NT2/D1 (cell line): Measurements from ENCODE around the gene KCNA3.

Experiments used
- SUZ12 ChIP-seq: IDR thresholded peaks from 2 replicates; pipeline ENCODE4 v1.6.1; 2011; ENCODE audit not compliant: insufficient read length, insufficient read depth; ENCODE audit errors: extremely low read depth
- YY1 ChIP-seq: IDR thresholded peaks from 2 replicates; pipeline ENCODE4 v1.6.1; 2011; ENCODE audit not compliant: insufficient read length, insufficient read depth
- ZNF274 ChIP-seq: IDR thresholded peaks from 2 replicates; pipeline ENCODE4 v1.6.1; 2011; ENCODE audit warnings: mild to moderate bottlenecking, low read depth, low read length

DNA sequence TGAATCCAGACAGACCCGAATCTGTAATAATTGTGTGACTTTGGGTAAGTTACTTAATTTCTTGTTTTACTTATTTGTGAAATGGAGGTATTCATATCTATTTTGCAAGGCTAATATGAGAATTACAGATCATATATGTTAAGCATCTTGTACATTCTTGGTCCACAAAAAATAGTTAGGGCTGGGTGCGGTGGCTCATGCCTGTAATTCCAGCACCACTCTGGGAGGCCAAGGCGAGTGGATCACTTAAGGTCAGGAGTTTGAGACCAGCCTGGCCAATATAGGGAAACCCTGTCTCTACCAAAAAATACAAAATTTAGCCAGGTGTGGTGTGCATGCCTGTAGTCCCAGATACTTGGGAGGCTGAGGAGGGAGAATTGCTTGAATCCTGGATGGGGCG is 22.9 kb upstream of the KCNA3 start:
- TF ChIP-seq YY1 (no peak), SUZ12 (no peak), ZNF274 (no peak)
